Stimulated activated CD4-positive, alpha-beta T cell treated with anti-CD3 and anti-CD28 coated beads, Interleukin-15, amount 100 ng/mL, for 1 hour (primary cell): Measurements from ENCODE around the gene DLGAP5.

ENCODE experiments used
- DNase-seq, 2 donors: peaks; one replicate each; pipeline ENCODE4 v3.0.0-alpha.2; 2020; ENCODE audit warnings: low read depth in 1 of 2, low spot score in 1 of 2

Gene DLGAP5

GRCh38 chr14:55114720-55115119 lies 76.7 kb downstream of the DLGAP5 start:
- no peak for DNase-seq

- DNase-seq: no peak
Measured at GRCh38 chr14:55111122-55111708, 80.2 kb downstream of the DLGAP5 start.

GRCh38 chr14:55109836-55110235 lies 81.5 kb downstream of the DLGAP5 start:
- no peak for DNase-seq

GRCh38 chr14:55107766-55108554 lies 83.4 kb downstream of the DLGAP5 start:
- peak in 1 of 2 donors; percentile 12 for DNase-seq

DNA sequence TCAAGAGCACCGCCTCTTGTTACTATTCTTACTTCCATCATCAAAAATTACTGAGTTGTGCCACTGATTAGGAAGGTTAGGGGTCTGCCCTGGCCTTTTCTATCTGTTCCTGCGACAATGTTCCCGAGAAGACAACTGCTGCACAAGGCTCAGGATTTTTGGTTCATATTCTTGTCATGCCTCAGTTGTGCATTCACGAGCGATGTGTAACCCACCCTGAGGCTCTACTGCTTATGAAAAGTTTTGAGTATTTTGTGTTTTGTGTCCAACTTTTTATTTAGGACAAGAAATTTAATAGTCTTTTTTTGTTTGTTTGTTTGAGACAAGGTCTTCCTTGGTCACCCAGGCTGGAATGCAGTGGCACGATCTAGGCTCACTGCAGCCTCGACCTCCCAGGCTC lies 85.4 kb downstream of the DLGAP5 start:
- no peak for DNase-seq

DNA sequence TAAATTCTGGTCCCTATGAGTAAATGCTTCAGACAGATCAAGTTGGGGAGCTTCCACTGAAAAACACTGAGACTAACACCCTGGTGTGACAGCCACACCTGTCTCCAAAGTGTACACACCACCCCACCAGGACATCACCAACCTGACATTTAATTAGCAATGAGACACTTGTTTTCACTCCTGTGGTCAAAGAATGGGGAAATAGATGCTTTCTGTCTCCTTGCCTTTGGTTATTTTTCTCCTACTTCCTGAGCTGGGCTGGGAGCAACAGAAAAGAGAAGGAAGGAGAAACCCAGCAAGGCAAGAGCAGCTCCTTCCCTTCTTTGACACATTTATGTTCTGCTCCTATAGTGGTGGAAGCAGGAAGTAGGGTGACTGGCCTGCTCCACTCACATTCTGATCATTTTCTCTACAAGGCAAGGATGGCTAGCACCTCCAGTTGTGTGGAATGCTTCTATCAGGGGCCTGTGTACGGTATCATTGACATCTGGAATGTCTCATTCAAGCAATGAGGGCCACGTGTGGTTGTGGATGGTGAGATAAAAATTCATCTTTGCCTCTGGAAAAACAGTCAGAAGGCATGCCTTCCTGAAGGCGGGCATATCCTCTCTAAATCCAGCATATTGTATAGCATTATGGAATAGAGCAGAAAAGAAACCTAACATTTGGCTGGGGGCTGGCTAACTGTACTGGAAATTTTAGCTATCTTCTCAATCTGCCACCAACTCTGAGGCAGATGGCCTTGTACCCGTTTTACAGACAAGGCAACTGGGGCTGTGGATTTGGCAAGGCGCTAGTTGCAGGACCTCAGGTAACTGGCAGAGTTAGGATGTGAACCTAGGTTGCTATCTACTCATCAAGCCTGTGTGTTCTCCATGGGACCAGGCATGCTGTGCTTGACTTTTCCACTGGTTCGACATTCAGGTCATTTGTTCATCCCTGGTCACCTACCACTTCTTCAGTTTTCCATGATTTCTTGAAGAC lies 87.1 kb downstream of the DLGAP5 start:
- no peak for DNase-seq

DNA sequence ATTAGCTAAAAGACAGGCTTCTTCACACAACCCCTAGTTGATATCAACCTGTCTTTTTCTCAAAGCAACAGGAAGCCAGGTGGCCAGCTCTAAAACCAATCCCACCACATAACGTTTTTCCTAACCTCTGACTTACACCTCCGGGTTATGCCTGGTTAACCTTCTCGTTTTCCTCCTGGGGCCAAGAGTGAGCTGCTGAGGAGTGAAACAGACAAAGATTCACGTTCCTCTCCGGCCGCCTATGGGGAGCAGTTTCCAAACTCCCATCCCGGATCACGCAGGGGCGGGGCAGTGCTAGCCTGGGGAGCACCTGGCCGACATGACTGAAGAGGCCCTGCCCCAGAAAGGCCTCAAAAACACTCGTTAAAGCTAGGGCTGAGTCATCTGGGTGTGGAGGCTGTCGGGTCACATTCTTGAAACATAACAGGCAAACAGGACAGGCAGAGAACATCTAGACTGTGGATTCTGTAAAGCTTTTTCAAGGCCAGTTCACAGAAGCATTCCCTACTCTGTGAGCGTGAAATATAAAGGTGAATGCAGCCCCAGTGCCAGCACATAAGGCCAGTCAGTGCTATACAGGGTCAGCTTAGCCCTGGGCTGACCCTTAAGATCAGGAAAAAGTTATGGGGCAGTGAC lies 88.3 kb downstream of the DLGAP5 start:
- peak; percentile 15 to 23 for DNase-seq

DNA sequence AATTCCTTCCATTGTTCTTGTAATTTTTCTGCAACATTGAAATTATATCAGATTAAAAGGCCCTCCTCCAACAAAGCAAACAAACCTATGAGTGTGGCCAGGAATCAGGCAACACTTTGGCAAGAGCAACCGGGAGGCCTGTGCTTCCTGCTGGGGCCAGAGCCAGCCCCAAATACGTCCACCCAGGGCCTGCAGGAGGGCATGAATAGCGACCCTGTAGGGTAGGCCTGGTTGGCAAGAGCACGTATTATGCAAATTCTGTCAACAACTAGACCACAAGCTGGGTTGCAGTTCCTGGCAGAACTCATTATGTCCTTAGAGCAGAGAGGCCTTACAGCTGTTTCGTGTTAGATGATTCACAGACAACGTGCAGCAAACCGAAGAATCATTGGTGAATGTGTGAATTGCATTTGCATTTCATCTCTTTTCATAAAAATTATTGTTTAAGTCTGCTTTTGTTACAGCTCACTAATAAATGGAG lies 89.2 kb downstream of the DLGAP5 start:
- peak in 1 of 2 donors; percentile 8 for DNase-seq

GRCh38 chr14:55101698-55102097 lies 89.7 kb downstream of the DLGAP5 start:
- DNase-seq: no peak

DNA sequence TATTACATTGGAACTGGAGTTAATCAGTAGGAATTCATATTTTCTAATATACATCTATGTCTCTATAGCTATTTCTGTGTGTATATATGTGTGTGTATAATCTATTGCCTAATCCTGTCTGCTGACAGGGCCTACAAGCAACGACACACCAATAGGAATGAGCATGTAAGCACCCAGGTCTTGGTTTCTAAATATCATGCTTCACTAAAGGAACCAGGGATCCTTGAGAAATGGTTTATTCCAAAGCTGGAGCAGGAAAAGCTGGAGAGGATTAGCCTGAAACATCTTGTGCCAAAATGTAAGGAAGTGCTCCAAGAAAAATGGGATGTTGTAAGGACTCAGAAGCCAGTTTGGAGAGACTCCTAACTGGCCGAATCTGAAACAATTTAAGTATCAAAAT lies 91.6 kb downstream of the DLGAP5 start:
- DNase-seq: no peak

- no peak for DNase-seq
Measured at GRCh38 chr14:55098561-55098898, 92.9 kb downstream of the DLGAP5 start.
